ENCODE results near the gene CTRB2.

- TF ChIP-seq POLR2AphosphoS5 (IDR thresholded peaks at IDR 0.05; ENCODE audit: low read depth, low read length) (no peak), REST (IDR thresholded peaks at IDR 0.05; ENCODE audit: insufficient read depth in 1 of 2, low read depth in 2 of 2, low read length in 2 of 2) (no peak), TAF1 (IDR thresholded peaks at IDR 0.05; ENCODE audit: borderline replicate concordance, insufficient read depth, low read length) (no peak)
These were observed 18.1 kb upstream of the CTRB2 start for GRCh38 chr16:75225092-75225491.

All from PFSK-1 (cell line).